Measurements from ENCODE around the gene IL25. TPM values are rescaled to one million over a fixed set of nuclear protein-coding genes. Genes with fewer than 3 reads are reported as not detected.

Gene IL25
- total and polyA plus RNA-seq, 2 of the 4 experiments (the other 2 are of a cell fraction) = not detected

DNA sequence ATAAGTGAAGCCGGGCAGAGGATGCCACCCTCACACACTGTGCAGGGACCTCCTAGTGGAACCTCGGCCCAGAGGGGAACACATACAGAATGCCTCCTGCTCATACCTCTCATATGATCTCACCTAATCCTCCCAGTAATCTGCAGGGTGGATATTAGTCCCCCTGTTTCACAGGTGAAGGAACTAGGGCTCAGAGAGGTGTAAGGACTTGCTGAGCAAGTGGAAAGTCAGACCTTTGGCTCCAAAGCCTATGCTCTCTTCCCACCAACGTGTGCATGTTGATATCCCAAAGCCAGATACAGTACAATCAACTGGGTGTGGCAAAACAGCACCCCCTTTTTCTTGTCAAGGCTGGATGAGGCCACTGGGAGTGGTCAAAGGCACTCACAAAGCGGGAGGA, 31.3 kb downstream of the IL25 start:
- dilution Hi-C loops (cut with HindIII; ENCODE audit: low sequenced_read_pairs, unreplicated experiment) (no loop called here), in situ Hi-C loops (cut with MboI; ENCODE audit: low sequenced_read_pairs) (no loop called here), intact Hi-C loops (cut with micrococcal nuclease) (no loop called here)
- H3K27me3 ChIP-seq (ENCODE audit: control insufficient read depth, insufficient read depth, low read length) = peaks cover 49% of the 10 kb centered on the region
- H3K9ac ChIP-seq (ENCODE audit: low read depth, low read length) = no peak overlapping the region
- no TSS peak for BruUV-seq (replicated peaks)
- H3K9me1 ChIP-seq (ENCODE audit: insufficient read depth, low read length) = peaks cover 2% of the 10 kb centered on the region; the same call in 1 of the 2 replicates
- no peaks in the 10 kb centered on the region for H3K4me1 ChIP-seq (ENCODE audit: control insufficient read depth, insufficient read depth, low read length)
- no peak overlapping the region for H2BK20ac ChIP-seq (ENCODE audit: low read depth, low read length)
- no peaks in the 10 kb centered on the region for H3K36me3 ChIP-seq (ENCODE audit: control insufficient read depth, insufficient read depth, low read length)
- H3K4ac ChIP-seq (ENCODE audit: low read depth, low read length) = no peak overlapping the region
- ChIA-PET CTCF (no interaction called here), POLR2A (ENCODE audit: unreplicated experiment) (no interaction called here)
- no CpG with 5 or more reads among the region's 4 CpGs for WGBS, 2 experiments (ENCODE audit: extremely low coverage in 2 of 2, insufficient read length in 1 of 2)
- H2BK5ac ChIP-seq (ENCODE audit: low read depth, low read length, poor library complexity, severe bottlenecking) = no peak overlapping the region
- no peak overlapping the region for H4K5ac ChIP-seq (ENCODE audit: low read depth, low read length)
- no peak overlapping the region for H4K91ac ChIP-seq (ENCODE audit: insufficient read depth, low read depth, low read length)
- no peak overlapping the region for H2AK5ac ChIP-seq (ENCODE audit: low read depth, low read length)
- DNase-seq = no peak
- no peak for TF ChIP-seq MXI1 (IDR thresholded peaks at IDR 0.05; ENCODE audit: borderline replicate concordance, low read depth, low read length)
- no peak for TF ChIP-seq BHLHE40 (IDR thresholded peaks at IDR 0.05; ENCODE audit: low read depth, low read length)
- TF ChIP-seq, protein P1, sequence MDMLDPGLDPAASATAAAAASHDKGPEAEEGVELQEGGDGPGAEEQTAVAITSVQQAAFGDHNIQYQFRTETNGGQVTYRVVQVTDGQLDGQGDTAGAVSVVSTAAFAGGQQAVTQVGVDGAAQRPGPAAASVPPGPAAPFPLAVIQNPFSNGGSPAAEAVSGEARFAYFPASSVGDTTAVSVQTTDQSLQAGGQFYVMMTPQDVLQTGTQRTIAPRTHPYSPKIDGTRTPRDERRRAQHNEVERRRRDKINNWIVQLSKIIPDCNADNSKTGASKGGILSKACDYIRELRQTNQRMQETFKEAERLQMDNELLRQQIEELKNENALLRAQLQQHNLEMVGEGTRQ (IDR thresholded peaks at IDR 0.05; ENCODE audit: low read depth, low read length) = no peak
- no peak for TF ChIP-seq SMC3 (IDR thresholded peaks at IDR 0.05; ENCODE audit: low read depth, low read length)
- TF ChIP-seq NFE2L2 (IDR thresholded peaks at IDR 0.05; ENCODE audit: low read depth, low read length) = no peak
- TF ChIP-seq CHD1 (IDR thresholded peaks at IDR 0.05; ENCODE audit: low read depth, low read length) = no peak
- TF ChIP-seq POLR2A (IDR thresholded peaks at IDR 0.05; ENCODE audit: low read depth, low read length) = no peak
- no peak for TF ChIP-seq MAZ (IDR thresholded peaks at IDR 0.05; ENCODE audit: borderline replicate concordance, low read depth, low read length)
- TF ChIP-seq MAFK (IDR thresholded peaks at IDR 0.05; ENCODE audit: low read depth, low read length) = no peak
- H4K20me1 ChIP-seq (ENCODE audit: insufficient read depth, low read length) = no peaks in the 10 kb centered on the region
- no peaks in the 10 kb centered on the region for H3K9me3 ChIP-seq (ENCODE audit: control insufficient read depth, insufficient read depth, low read length)
- H3K4me3 ChIP-seq (ENCODE audit: insufficient read depth, low read depth, low read length) = no peak overlapping the region
- no peak overlapping the region for H3K56ac ChIP-seq (ENCODE audit: extremely low read depth, insufficient read depth, low read length)
- H2BK120ac ChIP-seq (ENCODE audit: low read depth, low read length) = no peak overlapping the region
- H2AFZ ChIP-seq (replicated peaks; ENCODE audit: low read length, poor library complexity) = no peak overlapping the region
- ATAC-seq (ENCODE audit: low read depth) = no peak
- no peaks in the 10 kb centered on the region for H3K79me1 ChIP-seq (ENCODE audit: low read depth in 1 of 2, low read length in 2 of 2)
- H3K18ac ChIP-seq (ENCODE audit: low read depth, low read length) = no peak overlapping the region
- H3K14ac ChIP-seq (replicated peaks; ENCODE audit: low read depth, low read length) = no peak overlapping the region
- H4K8ac ChIP-seq (ENCODE audit: low read depth in 2 of 2, low read length in 2 of 2) = no peak overlapping the region
- H3K27ac ChIP-seq (ENCODE audit: insufficient read depth, low read length) = no peak overlapping the region
- H3K23ac ChIP-seq (ENCODE audit: low read depth, low read length) = no peak overlapping the region
- no peak overlapping the region for H3K4me2 ChIP-seq (ENCODE audit: low read depth, low read length)
- H2BK15ac ChIP-seq (ENCODE audit: low read depth, low read length) = no peak overlapping the region
- no peak overlapping the region for H2AK9ac ChIP-seq (replicated peaks; ENCODE audit: low read depth, low read length, poor library complexity)
